ENCODE data around the gene ANKRD33B.

DNA sequence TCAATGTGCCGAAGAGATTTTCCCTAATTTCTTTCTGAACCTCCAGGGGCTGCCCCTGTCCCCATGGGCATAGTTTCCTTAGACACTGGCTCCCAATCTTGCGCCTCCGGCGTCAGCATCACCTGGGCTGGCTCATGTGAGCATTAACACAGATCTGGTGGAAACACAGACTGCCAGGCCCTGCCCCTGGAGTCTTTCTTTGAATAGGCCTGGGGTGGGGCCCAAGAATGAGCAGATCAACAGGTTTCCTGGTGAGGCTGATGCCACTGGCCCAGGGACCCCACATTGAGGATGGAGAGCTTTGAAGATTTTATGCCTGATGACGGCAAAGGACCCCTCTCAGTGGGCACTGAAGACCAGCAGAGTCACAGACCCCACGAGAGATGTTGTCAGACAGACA, 60.8 kb downstream of the ANKRD33B start:
- TF ChIP-seq, protein P1, sequence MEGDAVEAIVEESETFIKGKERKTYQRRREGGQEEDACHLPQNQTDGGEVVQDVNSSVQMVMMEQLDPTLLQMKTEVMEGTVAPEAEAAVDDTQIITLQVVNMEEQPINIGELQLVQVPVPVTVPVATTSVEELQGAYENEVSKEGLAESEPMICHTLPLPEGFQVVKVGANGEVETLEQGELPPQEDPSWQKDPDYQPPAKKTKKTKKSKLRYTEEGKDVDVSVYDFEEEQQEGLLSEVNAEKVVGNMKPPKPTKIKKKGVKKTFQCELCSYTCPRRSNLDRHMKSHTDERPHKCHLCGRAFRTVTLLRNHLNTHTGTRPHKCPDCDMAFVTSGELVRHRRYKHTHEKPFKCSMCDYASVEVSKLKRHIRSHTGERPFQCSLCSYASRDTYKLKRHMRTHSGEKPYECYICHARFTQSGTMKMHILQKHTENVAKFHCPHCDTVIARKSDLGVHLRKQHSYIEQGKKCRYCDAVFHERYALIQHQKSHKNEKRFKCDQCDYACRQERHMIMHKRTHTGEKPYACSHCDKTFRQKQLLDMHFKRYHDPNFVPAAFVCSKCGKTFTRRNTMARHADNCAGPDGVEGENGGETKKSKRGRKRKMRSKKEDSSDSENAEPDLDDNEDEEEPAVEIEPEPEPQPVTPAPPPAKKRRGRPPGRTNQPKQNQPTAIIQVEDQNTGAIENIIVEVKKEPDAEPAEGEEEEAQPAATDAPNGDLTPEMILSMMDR (conservative IDR thresholded peaks at IDR 0.05 in 1 of 2, IDR thresholded peaks at IDR 0.05 in 1 of 2; ENCODE audit: low read depth in 1 of 2, low read length in 2 of 2), result no peak
- TF ChIP-seq EZH2 (IDR thresholded peaks at IDR 0.05; ENCODE audit: low read length, missing control alignments), result no peak

All from fibroblast of lung (primary cell).